Effector memory CD4-positive, alpha-beta T cell (primary cell): Measurements from ENCODE around the gene DNAH6.

Experiments used
- DNase-seq, 3 donors: peaks; one replicate each; pipeline ENCODE4 v3.0.0-alpha.2; 2020
- H3K27ac ChIP-seq: 2 replicates; pipeline ENCODE4 v1.7.0; 2013; ENCODE audit warnings: mild to moderate bottlenecking, low read length, moderate library complexity; ENCODE audit not compliant: insufficient read depth, poor library complexity, severe bottlenecking
- H3K27me3 ChIP-seq: replicated peaks from 2 replicates; pipeline ENCODE4 v1.7.0; 2013; ENCODE audit warnings: mild to moderate bottlenecking, low read length; ENCODE audit not compliant: insufficient read depth, control insufficient read depth, poor library complexity, severe bottlenecking
- H3K36me3 ChIP-seq: 2 replicates; pipeline ENCODE4 v1.7.0; 2013; ENCODE audit warnings: mild to moderate bottlenecking, low read length, moderate library complexity; ENCODE audit not compliant: control insufficient read depth, insufficient read depth
- H3K4me1 ChIP-seq: 2 replicates; pipeline ENCODE4 v1.7.0; 2013; ENCODE audit warnings: low read length, mild to moderate bottlenecking; ENCODE audit not compliant: control insufficient read depth, insufficient read depth, poor library complexity, severe bottlenecking
- H3K4me3 ChIP-seq: 2 replicates; pipeline ENCODE4 v1.7.0; 2013; ENCODE audit warnings: low read length, low read depth, mild to moderate bottlenecking; ENCODE audit not compliant: insufficient read depth, poor library complexity, severe bottlenecking
- H3K9me3 ChIP-seq: 2 replicates; pipeline ENCODE4 v1.7.0; 2013; ENCODE audit warnings: mild to moderate bottlenecking, low read length, moderate library complexity; ENCODE audit not compliant: control insufficient read depth

The DNAH6 gene

GRCh38 chr2:84854850-84855249 is 338.6 kb downstream of the DNAH6 start:
- no peak for DNase-seq
- peak overlapping the region; percentile 47 for H3K27ac ChIP-seq
- no peaks in the 10 kb centered on the region for H3K27me3 ChIP-seq
- H3K4me3 ChIP-seq, result no peak overlapping the region
- H3K9me3 ChIP-seq, result no peaks in the 10 kb centered on the region
- H3K4me1 ChIP-seq, result peaks cover 87% of the 10 kb centered on the region
- peaks cover 9% of the 10 kb centered on the region for H3K36me3 ChIP-seq

- DNase-seq, result no peak
- H3K4me1 ChIP-seq, result peaks cover 85% of the 10 kb centered on the region
- peaks cover 9% of the 10 kb centered on the region for H3K36me3 ChIP-seq
- H3K9me3 ChIP-seq, result no peaks in the 10 kb centered on the region
- no peak overlapping the region for H3K4me3 ChIP-seq
- no peaks in the 10 kb centered on the region for H3K27me3 ChIP-seq
- peak overlapping the region; percentile 47 for H3K27ac ChIP-seq
Measured at GRCh38 chr2:84855731-84856130, 339.4 kb downstream of the DNAH6 start.

DNA sequence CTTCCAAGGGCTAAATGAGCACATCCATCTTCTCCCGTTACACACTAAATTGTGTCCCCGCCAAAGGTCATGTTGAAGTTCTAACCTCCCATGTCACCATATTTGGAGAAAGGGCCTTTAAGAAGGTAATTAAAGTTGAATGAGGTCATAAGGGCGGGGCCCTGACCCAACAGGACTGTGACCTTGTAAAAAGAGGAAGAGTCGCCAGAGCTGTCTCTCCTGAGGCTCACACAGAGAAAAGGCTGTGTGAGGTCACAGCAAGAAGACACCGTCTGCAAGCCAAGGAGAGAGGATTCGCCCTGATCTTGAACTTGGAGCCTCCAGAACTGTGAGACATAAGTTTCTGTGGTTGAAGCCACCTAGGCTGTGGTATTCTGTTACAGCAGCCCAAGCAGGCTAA is 340.5 kb downstream of the DNAH6 start:
- H3K9me3 ChIP-seq, result no peaks in the 10 kb centered on the region
- no peaks in the 10 kb centered on the region for H3K27me3 ChIP-seq
- peaks cover 82% of the 10 kb centered on the region for H3K4me1 ChIP-seq
- H3K36me3 ChIP-seq, result peaks cover 9% of the 10 kb centered on the region
- DNase-seq, result no peak
- no peak overlapping the region for H3K4me3 ChIP-seq
- H3K27ac ChIP-seq, result peak overlapping the region; percentile 47

DNA sequence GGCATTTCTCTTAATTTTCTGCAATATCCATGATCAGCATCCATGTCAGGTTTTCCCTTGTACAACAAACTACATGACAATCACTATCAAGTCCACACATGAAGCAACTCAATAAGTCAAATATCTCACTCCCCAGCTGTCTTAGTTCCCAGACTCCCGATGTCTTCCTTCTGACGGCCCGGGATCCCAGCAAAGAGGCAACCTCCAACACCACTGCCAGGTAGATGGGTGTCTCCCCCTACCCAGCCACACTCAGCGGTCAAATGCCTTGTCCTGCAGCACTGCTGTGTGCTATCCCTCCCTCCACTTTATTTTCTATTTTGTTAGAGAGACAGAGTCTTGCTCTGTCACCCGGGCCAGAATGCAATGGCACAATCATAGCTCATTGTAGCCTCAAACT is 341.3 kb downstream of the DNAH6 start:
- Histone ChIP-seq H3K4me1 (peaks cover 82% of the 10 kb centered on the region), H3K9me3 (no peaks in the 10 kb centered on the region), H3K36me3 (peaks cover 7% of the 10 kb centered on the region), H3K4me3 (no peak overlapping the region), H3K27me3 (no peaks in the 10 kb centered on the region), H3K27ac (no peak overlapping the region)
- DNase-seq, result no peak

- no peaks in the 10 kb centered on the region for H3K9me3 ChIP-seq
- no peaks in the 10 kb centered on the region for H3K27me3 ChIP-seq
- no peak for DNase-seq
- H3K4me1 ChIP-seq, result peaks cover 78% of the 10 kb centered on the region
- no peak overlapping the region for H3K4me3 ChIP-seq
- peaks cover 2% of the 10 kb centered on the region for H3K36me3 ChIP-seq
- H3K27ac ChIP-seq, result no peak overlapping the region
Measured at GRCh38 chr2:84858123-84858522, 341.8 kb downstream of the DNAH6 start.

GRCh38 chr2:84858937-84859336 is 342.6 kb downstream of the DNAH6 start:
- Histone ChIP-seq H3K36me3 (no peaks in the 10 kb centered on the region), H3K9me3 (no peaks in the 10 kb centered on the region), H3K4me3 (peak overlapping the region; percentile 27), H3K27me3 (no peaks in the 10 kb centered on the region), H3K27ac (peak overlapping the region; percentile 29), H3K4me1 (peaks cover 80% of the 10 kb centered on the region)
- no peak for DNase-seq

GRCh38 chr2:84861539-84861938 is 345.2 kb downstream of the DNAH6 start:
- DNase-seq, result no peak
- Histone ChIP-seq H3K36me3 (no peaks in the 10 kb centered on the region), H3K4me1 (peaks cover 83% of the 10 kb centered on the region), H3K4me3 (no peak overlapping the region), H3K9me3 (no peaks in the 10 kb centered on the region), H3K27ac (peak overlapping the region; percentile 51), H3K27me3 (no peaks in the 10 kb centered on the region)

DNA sequence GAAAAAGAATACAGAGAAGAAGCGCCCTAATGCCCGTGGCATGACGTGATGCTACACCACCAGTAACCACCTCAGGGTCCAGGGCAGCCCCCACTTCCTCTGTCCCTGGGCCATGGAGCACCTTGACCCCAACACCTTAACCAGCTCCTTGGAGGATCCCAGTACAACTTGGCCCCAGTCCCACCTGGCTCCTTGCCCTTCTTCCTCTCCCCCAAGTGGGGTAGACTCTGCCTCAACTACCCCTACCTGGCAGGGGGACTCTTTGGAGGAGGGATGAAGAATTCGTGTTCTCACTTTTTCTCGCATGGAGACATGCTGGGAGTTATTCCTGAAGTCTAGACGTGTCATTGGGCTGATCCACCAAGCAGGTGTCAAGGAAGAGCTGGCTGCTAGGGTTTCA is 345.7 kb downstream of the DNAH6 start:
- Histone ChIP-seq H3K27ac (peak overlapping the region; percentile 7), H3K4me3 (no peak overlapping the region), H3K4me1 (peaks cover 78% of the 10 kb centered on the region), H3K36me3 (no peaks in the 10 kb centered on the region), H3K27me3 (no peaks in the 10 kb centered on the region), H3K9me3 (no peaks in the 10 kb centered on the region)
- no peak for DNase-seq

DNA sequence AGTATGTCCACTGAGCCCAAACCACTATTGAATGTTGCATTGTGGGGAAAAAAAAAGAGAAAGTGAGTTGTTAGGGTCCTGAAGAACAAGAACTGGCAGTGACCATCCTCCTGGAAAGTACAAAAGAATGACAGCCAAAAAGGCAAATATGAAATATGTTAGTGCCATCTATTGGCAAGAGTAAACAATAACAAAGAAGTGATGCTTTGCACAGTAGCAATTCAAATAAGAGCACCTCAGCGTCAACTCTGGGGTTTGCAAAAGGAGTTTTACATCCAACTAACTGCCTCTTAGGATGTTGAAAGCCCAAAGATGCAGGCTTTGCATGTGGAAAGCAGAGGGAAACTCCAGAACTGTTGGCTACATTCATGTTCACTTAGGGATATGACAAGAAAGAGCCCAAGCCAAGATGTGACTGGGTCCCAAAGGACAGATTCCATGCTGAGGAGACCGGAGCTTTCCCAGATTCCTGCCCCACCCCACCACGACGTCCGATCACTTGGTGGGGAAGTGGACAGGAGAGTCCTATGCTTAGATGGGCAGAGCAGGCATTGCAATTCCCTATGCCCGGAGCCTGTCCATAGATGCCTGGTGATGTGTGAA is 349.0 kb downstream of the DNAH6 start:
- no peak overlapping the region for H3K27ac ChIP-seq

DNA sequence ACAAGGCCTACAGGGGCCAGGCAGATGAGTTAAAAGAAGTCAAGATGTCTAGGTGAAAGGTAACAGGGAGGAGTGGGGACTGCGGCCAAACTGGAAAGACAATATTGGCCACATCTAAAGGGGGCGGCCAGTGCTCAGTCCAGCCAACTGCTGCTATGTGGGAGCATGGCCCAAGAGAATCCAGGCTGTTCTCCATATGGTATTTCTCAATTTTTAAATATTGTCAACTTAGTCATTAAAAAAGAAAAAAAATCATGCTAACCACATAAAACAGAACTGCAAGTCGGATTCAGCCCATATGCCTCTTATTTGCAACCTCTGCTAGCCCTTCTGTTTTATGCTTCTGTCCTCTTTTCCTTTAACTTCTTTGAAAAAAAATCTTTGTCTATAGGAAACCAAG is 349.8 kb downstream of the DNAH6 start:
- peaks cover 52% of the 10 kb centered on the region for H3K4me1 ChIP-seq

More for the DNA sequence above, 349.0 kb downstream of the DNAH6 start:
- H3K9me3 ChIP-seq, result no peaks in the 10 kb centered on the region
- no peaks in the 10 kb centered on the region for H3K27me3 ChIP-seq
- DNase-seq, result no peak
- peaks cover 46% of the 10 kb centered on the region for H3K4me1 ChIP-seq
- peaks cover 6% of the 10 kb centered on the region for H3K36me3 ChIP-seq
- H3K4me3 ChIP-seq, result no peak overlapping the region

More for the DNA sequence above, 349.8 kb downstream of the DNAH6 start:
- no peak for DNase-seq
- Histone ChIP-seq H3K27ac (no peak overlapping the region), H3K27me3 (no peaks in the 10 kb centered on the region), H3K4me3 (no peak overlapping the region), H3K9me3 (no peaks in the 10 kb centered on the region), H3K36me3 (peaks cover 9% of the 10 kb centered on the region)
